Mucosa of descending colon (tissue), 3 donors: ENCODE results near the gene POGK. TPM values are rescaled to one million over a fixed set of nuclear protein-coding genes. Genes with fewer than 3 reads are reported as not detected.
A peak's percentile ranks its signal among the peaks of the same experiment; 100 is the strongest.

Experiments
- ATAC-seq: fragments of 200-7000 bp; cut with Tn5 transposase; one replicate; pipeline ENCODE4 v1.9.1; 2020; ENCODE audit warnings: mild to moderate bottlenecking, moderate library complexity
- DNase-seq, 3 donors: peaks; one replicate each; pipeline ENCODE4 v3.0.0-alpha.2; 2020
- H3K36me3 ChIP-seq: fragments of 200-600 bp; one replicate; pipeline ENCODE4 v1.8.0; 2021; ENCODE audit warnings: low read depth, mild to moderate bottlenecking
- H3K4me1 ChIP-seq: fragments of 200-600 bp; one replicate; pipeline ENCODE4 v1.8.0; 2021; ENCODE audit warnings: low read depth, mild to moderate bottlenecking
- H3K4me3 ChIP-seq: fragments of 200-600 bp; one replicate; pipeline ENCODE4 v1.8.0; 2021; ENCODE audit warnings: mild to moderate bottlenecking
- H3K9me3 ChIP-seq: fragments of 200-600 bp; one replicate; pipeline ENCODE4 v1.8.0; 2021; ENCODE audit warnings: mild to moderate bottlenecking
- CTCF ChIP-seq: fragments of 200-600 bp; IDR thresholded peaks from one replicate; pipeline ENCODE4 v1.8.0; 2022; ENCODE audit warnings: antibody characterized with exemption, mild to moderate bottlenecking
- intact Hi-C, 2 donors: fragments of 100-400 bp; cut with DNase I in 1 of 2; cut with micrococcal nuclease in 1 of 2; formaldehyde crosslinking; loops; one replicate each; pipeline versions ENCODE4 v1.11.0 to v1.11.1; 2022; cut with DNase I, micrococcal nuclease
- long read RNA-seq, 2 donors: library from polyadenylated mRNA; unstranded; transcript quantifications; one replicate each; pipeline ENCODE4 v2.0.0, GENCODE V29; 2019 to 2021
- total RNA-seq, 3 donors: library from RNA; stranded (reverse); fragmentation: NEBNext Ultra II Directional in 2 of 3; extraction: Animal tissue kit (Norgen Biotek cat#: 25700) in 2 of 3; gene quantifications; one replicate each; pipeline versions ENCODE4 v1.2.1 to v1.2.4, GENCODE V29; 2021 to 2023
- donor health status: DM: no; HTN: no; CAD: no; lungs with moderate emphysema.
- donor health status: DM: no; HTN: no; CAD: no.
- donor health status: DM: no; HTN: yes; CAD: no.

POGK gene
- total RNA-seq, result 10 to 100 TPM; 22.7 to 38.7 (median 30.1) TPM
- long read RNA-seq, donor 1, full-length matches to known transcripts, result 10 of 33 reads
- long read RNA-seq, donor 1, partial matches to known transcripts, result 7 of 33 reads
- long read RNA-seq, donor 1, other reads (novel, unspliced or antisense), result 16 of 33 reads
- long read RNA-seq, donor 2, partial matches to known transcripts, result 5 of 6 reads
- long read RNA-seq, donor 2, other reads (novel, unspliced or antisense), result 1 of 6 reads

DNA sequence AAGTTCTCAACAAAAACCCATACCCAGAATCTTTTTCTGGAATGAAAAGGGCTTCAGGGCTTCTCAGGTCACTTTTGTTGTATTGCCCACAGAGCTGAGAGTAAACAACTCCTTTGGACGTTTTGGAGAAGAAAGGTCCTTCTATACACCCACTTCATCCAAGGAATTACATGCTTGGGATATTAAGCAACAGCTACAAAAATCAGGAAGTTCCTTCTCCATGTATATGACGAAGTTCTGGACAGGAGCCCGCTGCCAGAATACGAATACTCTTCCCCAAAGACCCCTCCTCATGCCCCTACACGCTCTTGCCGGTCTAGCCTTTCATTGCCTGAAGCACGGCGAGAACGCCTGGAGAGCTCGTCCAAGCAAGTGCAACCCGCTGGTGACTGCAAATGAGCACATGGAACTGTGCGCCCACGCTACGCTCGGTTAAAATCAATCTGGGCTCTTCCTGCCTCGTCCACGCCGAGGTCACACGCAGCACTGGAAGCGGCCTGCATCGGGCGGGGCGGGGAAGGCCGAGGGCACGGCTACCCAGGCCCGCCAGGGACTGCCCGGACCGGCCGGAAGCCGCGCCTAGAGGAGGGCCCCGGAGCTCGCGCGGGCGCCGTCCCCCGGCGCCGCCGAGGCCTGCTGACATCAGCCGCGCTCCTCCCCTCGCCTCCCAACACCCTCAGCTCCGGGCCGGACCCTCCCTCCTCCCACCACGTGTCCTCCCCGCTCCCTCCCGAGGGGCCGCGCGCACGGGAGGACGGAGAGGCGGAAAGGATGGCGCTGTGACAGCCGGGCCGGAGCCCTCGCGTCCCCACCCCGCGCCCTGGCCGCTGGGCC lies at the start of gene POGK:
Gene POGK (plus strand): TSS at position 710 of the 834 bp plus-strand sequence. CDS start 1,482 bp downstream, outside the sequence.
- ATAC-seq, result peak; percentile 94
- H3K36me3 ChIP-seq, result peaks cover 5% of the 10 kb centered on the region
- intact Hi-C loops, result no loop called here
- no peaks in the 10 kb centered on the region for H3K9me3 ChIP-seq
- peaks cover 34% of the 10 kb centered on the region for H3K4me1 ChIP-seq
- TF ChIP-seq CTCF, result no peak
- peak within 1 kb of the TSS; percentile 38 for H3K4me3 ChIP-seq
- peak; percentile 90 to 95 (median 95) for DNase-seq

GRCh38 chr1:166796620-166797236 lies 42.5 kb upstream of the POGK start:
- no peak for ATAC-seq
- H3K4me1 ChIP-seq, result no peaks in the 10 kb centered on the region
- no peak for TF ChIP-seq CTCF
- intact Hi-C loops, result no loop called here
- H3K36me3 ChIP-seq, result no peaks in the 10 kb centered on the region
- H3K9me3 ChIP-seq, result no peaks in the 10 kb centered on the region
- no peak overlapping the region for H3K4me3 ChIP-seq
- no peak for DNase-seq

GRCh38 chr1:166808952-166809351 lies 30.3 kb upstream of the POGK start:
- Histone ChIP-seq H3K36me3 (no peaks in the 10 kb centered on the region), H3K9me3 (no peaks in the 10 kb centered on the region), H3K4me3 (no peak overlapping the region), H3K4me1 (no peaks in the 10 kb centered on the region)
- TF ChIP-seq CTCF, result no peak
- ATAC-seq (no peak), DNase-seq (no peak)
- intact Hi-C loops, result no loop called here

DNA sequence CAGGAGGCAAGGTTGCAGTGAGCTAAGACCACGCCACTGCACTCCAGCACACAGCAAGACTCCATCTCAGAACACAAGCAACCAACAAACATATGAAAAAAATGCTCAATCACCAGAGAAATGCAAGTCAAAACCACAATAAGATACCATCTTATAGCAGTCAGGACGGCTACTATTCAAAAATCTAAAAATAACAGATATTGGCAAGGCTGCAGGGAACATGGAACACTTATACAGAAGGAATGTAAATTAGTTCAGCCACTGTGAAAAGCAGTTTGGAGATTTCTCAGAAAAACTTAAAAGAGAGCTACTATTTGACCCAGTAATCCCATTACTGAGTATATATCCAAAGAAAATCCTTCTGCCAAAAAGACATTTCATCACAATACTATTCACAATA lies 27.6 kb upstream of the POGK start:
- H3K9me3 ChIP-seq, result no peaks in the 10 kb centered on the region
- H3K36me3 ChIP-seq, result no peaks in the 10 kb centered on the region
- H3K4me3 ChIP-seq, result no peak overlapping the region
- no peak for TF ChIP-seq CTCF
- DNase-seq (no peak), ATAC-seq (no peak)
- intact Hi-C loops, result no loop called here
- no peaks in the 10 kb centered on the region for H3K4me1 ChIP-seq

- H3K4me3 ChIP-seq, result no peak overlapping the region
- no peaks in the 10 kb centered on the region for H3K9me3 ChIP-seq
- DNase-seq (no peak), ATAC-seq (no peak)
- no peaks in the 10 kb centered on the region for H3K36me3 ChIP-seq
- H3K4me1 ChIP-seq, result no peaks in the 10 kb centered on the region
- intact Hi-C loops, result no loop called here
- no peak for TF ChIP-seq CTCF
Measured at GRCh38 chr1:166813508-166814223, 25.6 kb upstream of the POGK start.
